WTC11 (cell line): Measurements from ENCODE around the gene RGS5.

Experiments
- FOXK1 ChIP-seq: sonication (generic); formaldehyde crosslinking; IDR thresholded peaks from 2 replicates; pipeline ENCODE4 v1.8.0; 2022; ENCODE audit warnings: mild to moderate bottlenecking, moderate library complexity, missing genetic modification reagents
- JAZF1 ChIP-seq: fragments of 250-450 bp; sonication (Bioruptor Pico); IDR thresholded peaks from 2 replicates; pipeline ENCODE4 v1.9.0; 2021; ENCODE audit warnings: moderate library complexity, mild to moderate bottlenecking, inconsistent platforms
- OVOL2 ChIP-seq: fragments of 250-450 bp; sonication (Bioruptor Pico); IDR thresholded peaks from 2 replicates; pipeline ENCODE4 v1.9.0; 2021; ENCODE audit warnings: mild to moderate bottlenecking, borderline replicate concordance
- RORB ChIP-seq: fragments of 250-450 bp; sonication (Bioruptor Pico); IDR thresholded peaks from 2 replicates; pipeline ENCODE4 v1.9.0; 2021; ENCODE audit warnings: mild to moderate bottlenecking
- SP1 ChIP-seq: sonication (generic); formaldehyde crosslinking; conservative IDR thresholded peaks from 2 replicates; pipeline ENCODE4 v1.8.1; 2022; ENCODE audit warnings: missing genetic modification reagents
- ZNF232 ChIP-seq: sonication (generic); formaldehyde crosslinking; IDR thresholded peaks from 2 replicates; pipeline ENCODE4 v1.8.0; 2022; ENCODE audit warnings: mild to moderate bottlenecking, missing genetic modification reagents
- TF ChIP-seq, protein P1 (sequence below): fragments of 200-600 bp; IDR thresholded peaks from 2 replicates; pipeline ENCODE4 v1.8.0; 2022; ENCODE audit warnings: antibody characterized with exemption
- TF ChIP-seq, protein P2 (sequence below): sonication (generic); formaldehyde crosslinking; IDR thresholded peaks from 2 replicates; pipeline ENCODE4 v1.8.0; 2022; ENCODE audit warnings: mild to moderate bottlenecking, missing genetic modification reagents
- TF ChIP-seq, protein P3 (sequence below): sonication (generic); formaldehyde crosslinking; IDR thresholded peaks from 2 replicates; pipeline ENCODE4 v1.8.1; 2022; ENCODE audit warnings: low read depth, missing genetic modification reagents, borderline replicate concordance
- TF ChIP-seq, protein P4 (sequence below): sonication (generic); formaldehyde crosslinking; IDR thresholded peaks from 2 replicates; pipeline ENCODE4 v1.8.1; 2023; ENCODE audit warnings: mild to moderate bottlenecking, missing genetic modification reagents, moderate library complexity

DNA sequence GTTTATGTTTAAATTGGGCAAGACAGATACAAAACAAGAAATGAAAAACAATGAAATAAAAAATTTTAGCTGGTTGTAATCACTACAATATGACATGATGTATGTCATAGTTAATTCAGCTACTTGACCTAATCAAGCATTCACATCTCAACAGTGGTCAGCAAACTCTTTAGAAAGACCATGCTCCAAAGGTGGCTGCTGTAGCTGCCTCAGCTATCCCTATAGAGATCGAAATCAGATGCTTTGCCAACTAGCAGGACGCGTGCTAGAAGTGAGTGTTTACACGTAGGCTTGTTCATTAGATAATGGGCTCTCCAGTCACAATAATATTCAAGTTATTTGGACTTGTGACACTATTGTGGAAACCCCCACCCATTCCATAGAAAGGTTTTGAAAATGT lies 25.9 kb downstream of the RGS5 start:
- TF ChIP-seq FOXK1 (CRISPR knock-in tag): no peak
- TF ChIP-seq, protein P1, sequence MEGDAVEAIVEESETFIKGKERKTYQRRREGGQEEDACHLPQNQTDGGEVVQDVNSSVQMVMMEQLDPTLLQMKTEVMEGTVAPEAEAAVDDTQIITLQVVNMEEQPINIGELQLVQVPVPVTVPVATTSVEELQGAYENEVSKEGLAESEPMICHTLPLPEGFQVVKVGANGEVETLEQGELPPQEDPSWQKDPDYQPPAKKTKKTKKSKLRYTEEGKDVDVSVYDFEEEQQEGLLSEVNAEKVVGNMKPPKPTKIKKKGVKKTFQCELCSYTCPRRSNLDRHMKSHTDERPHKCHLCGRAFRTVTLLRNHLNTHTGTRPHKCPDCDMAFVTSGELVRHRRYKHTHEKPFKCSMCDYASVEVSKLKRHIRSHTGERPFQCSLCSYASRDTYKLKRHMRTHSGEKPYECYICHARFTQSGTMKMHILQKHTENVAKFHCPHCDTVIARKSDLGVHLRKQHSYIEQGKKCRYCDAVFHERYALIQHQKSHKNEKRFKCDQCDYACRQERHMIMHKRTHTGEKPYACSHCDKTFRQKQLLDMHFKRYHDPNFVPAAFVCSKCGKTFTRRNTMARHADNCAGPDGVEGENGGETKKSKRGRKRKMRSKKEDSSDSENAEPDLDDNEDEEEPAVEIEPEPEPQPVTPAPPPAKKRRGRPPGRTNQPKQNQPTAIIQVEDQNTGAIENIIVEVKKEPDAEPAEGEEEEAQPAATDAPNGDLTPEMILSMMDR: no peak
- TF ChIP-seq, protein P2, sequence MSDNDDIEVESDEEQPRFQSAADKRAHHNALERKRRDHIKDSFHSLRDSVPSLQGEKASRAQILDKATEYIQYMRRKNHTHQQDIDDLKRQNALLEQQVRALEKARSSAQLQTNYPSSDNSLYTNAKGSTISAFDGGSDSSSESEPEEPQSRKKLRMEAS (CRISPR knock-in tag): no peak
- no peak for TF ChIP-seq JAZF1 (CRISPR knock-in tag)
- TF ChIP-seq, protein P3, sequence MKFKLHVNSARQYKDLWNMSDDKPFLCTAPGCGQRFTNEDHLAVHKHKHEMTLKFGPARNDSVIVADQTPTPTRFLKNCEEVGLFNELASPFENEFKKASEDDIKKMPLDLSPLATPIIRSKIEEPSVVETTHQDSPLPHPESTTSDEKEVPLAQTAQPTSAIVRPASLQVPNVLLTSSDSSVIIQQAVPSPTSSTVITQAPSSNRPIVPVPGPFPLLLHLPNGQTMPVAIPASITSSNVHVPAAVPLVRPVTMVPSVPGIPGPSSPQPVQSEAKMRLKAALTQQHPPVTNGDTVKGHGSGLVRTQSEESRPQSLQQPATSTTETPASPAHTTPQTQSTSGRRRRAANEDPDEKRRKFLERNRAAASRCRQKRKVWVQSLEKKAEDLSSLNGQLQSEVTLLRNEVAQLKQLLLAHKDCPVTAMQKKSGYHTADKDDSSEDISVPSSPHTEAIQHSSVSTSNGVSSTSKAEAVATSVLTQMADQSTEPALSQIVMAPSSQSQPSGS: no peak
- no peak for TF ChIP-seq SP1 (CRISPR knock-in tag)
- TF ChIP-seq, protein P4, sequence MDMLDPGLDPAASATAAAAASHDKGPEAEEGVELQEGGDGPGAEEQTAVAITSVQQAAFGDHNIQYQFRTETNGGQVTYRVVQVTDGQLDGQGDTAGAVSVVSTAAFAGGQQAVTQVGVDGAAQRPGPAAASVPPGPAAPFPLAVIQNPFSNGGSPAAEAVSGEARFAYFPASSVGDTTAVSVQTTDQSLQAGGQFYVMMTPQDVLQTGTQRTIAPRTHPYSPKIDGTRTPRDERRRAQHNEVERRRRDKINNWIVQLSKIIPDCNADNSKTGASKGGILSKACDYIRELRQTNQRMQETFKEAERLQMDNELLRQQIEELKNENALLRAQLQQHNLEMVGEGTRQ (CRISPR knock-in tag): no peak
- TF ChIP-seq ZNF232: no peak
- TF ChIP-seq RORB: no peak
- no peak for TF ChIP-seq OVOL2 (CRISPR knock-in tag)
